Endothelial cell of umbilical vein (primary cell): Measurements from ENCODE around the gene TRPC1. TPM values are rescaled to one million over a fixed set of nuclear protein-coding genes. Genes with fewer than 3 reads are reported as not detected.

Source experiments
- BruUV-seq: library from RNA; stranded (reverse); fragments of 400-500 nt; replicated peaks from 2 replicates; lab custom pipeline; 2021; lab: Mats Ljungman, UMichigan
- CTCF ChIA-PET: fragments of 300-600, 350-600 bp; sonication (Branson Sonifier 250); formaldehyde crosslinking; loops from one replicate; lab custom pipeline; 2021; ENCODE audit warnings: antibody characterized with exemption, inconsistent platforms; lab: Charles Lee
- POLR2A ChIA-PET: fragments of 300-600, 350-600 bp; sonication (Branson Sonifier 250); formaldehyde crosslinking; loops from one replicate; lab custom pipeline; 2021; ENCODE audit warnings: antibody characterized with exemption, inconsistent platforms; lab: Charles Lee
- DNase-seq: peaks from one replicate; pipeline ENCODE4 v3.0.0-alpha.2; 2011; ENCODE audit warnings: low read depth, low spot score
- FAIRE-seq: peaks from 2 replicates; lab custom pipeline; 2011; peaks lifted over from hg19 to GRCh38; lab: Jason Lieb, UNC
- H2AFZ ChIP-seq: 2 replicates; pipeline ENCODE4 v1.6.0; 2012; ENCODE audit warnings: low read depth, low read length, control low read depth, inconsistent platforms
- H3K27ac ChIP-seq: 2 replicates; pipeline ENCODE4 v1.5.1; 2011; ENCODE audit warnings: low read depth, mild to moderate bottlenecking, control low read depth, low read length, moderate library complexity; ENCODE audit not compliant: insufficient read depth
- H3K27me3 ChIP-seq, 2 experiments: 2 replicates each; pipeline versions ENCODE4 v1.6.0 to v1.6.1; 2011; ENCODE audit warnings: low read length in 2 of 2, mixed read lengths in 1 of 2; ENCODE audit not compliant: control insufficient read depth in 2 of 2, insufficient read depth in 2 of 2
- H3K36me3 ChIP-seq, 2 experiments: 2 replicates in 1 of 2; 3 replicates in 1 of 2; pipeline ENCODE4 v1.5.1; 2011; ENCODE audit warnings: low read length in 2 of 2, mild to moderate bottlenecking in 1 of 2, moderate library complexity in 1 of 2; ENCODE audit not compliant: control insufficient read depth in 2 of 2, insufficient read depth in 2 of 2; ENCODE audit errors: extremely low read depth in 1 of 2
- H3K4me1 ChIP-seq: 3 replicates; pipeline ENCODE4 v1.5.1; 2011; ENCODE audit warnings: mild to moderate bottlenecking, low read length; ENCODE audit not compliant: control insufficient read depth, insufficient read depth; ENCODE audit errors: extremely low read depth
- H3K4me2 ChIP-seq: 2 replicates; pipeline ENCODE4 v1.6.1; 2011; ENCODE audit warnings: low read length, control low read depth, mixed read lengths; ENCODE audit not compliant: insufficient read depth
- H3K4me3 ChIP-seq, 3 experiments: fragments of 200-600 bp in 1 of 3; sonication (generic), shearing (Covaris generic) in 1 of 3; replicated peaks in 1 of 3; 2 replicates each; pipeline ENCODE4 v1.5.1; 2011 to 2016; ENCODE audit warnings: control low read depth in 3 of 3, low read length in 3 of 3, mild to moderate bottlenecking in 2 of 3, inconsistent platforms in 1 of 3, low read depth in 1 of 3, moderate library complexity in 1 of 3; ENCODE audit not compliant: insufficient read depth in 1 of 3
- H3K79me2 ChIP-seq: 2 replicates; pipeline ENCODE4 v1.6.0; 2012; ENCODE audit warnings: low read length, inconsistent platforms; ENCODE audit not compliant: control insufficient read depth, insufficient read depth
- H3K9ac ChIP-seq: replicated peaks from 2 replicates; pipeline ENCODE3; 2011; ENCODE audit warnings: low read length, control low read depth; ENCODE audit not compliant: insufficient read depth; ENCODE audit errors: extremely low read depth
- H3K9me1 ChIP-seq: replicated peaks from 3 replicates; pipeline ENCODE4 v1.6.0; 2011; ENCODE audit warnings: mild to moderate bottlenecking, low read length; ENCODE audit not compliant: control insufficient read depth, insufficient read depth; ENCODE audit errors: extremely low read depth
- H3K9me3 ChIP-seq: replicated peaks from 2 replicates; pipeline ENCODE4 v1.5.1; 2012; ENCODE audit warnings: low read length, inconsistent platforms; ENCODE audit not compliant: control insufficient read depth, insufficient read depth
- H4K20me1 ChIP-seq: replicated peaks from 2 replicates; pipeline ENCODE3; 2011; ENCODE audit warnings: mild to moderate bottlenecking, low read length; ENCODE audit not compliant: control insufficient read depth, insufficient read depth; ENCODE audit errors: extremely low read depth
- CTCF ChIP-seq, 2 donors: IDR thresholded peaks; 1 replicate in 1 of 2; 2 replicates in 1 of 2; pipeline ENCODE4 v1.5.1; 2011; ENCODE audit warnings: low read length in 2 of 2, mild to moderate bottlenecking in 2 of 2, moderate library complexity in 2 of 2, control low read depth in 1 of 2, inconsistent platforms in 1 of 2, low read depth in 1 of 2; ENCODE audit not compliant: insufficient read depth in 1 of 2; ENCODE audit errors: extremely low read depth in 1 of 2
- EZH2 ChIP-seq: IDR thresholded peaks from 2 replicates; pipeline ENCODE4 v1.6.1; 2012; ENCODE audit warnings: borderline replicate concordance, low read depth, mild to moderate bottlenecking, moderate library complexity, low read length, inconsistent platforms; ENCODE audit not compliant: severe bottlenecking
- FOS ChIP-seq: IDR thresholded peaks from 2 replicates; pipeline ENCODE4 v1.6.1; 2011; ENCODE audit warnings: mild to moderate bottlenecking, low read length, moderate library complexity, borderline replicate concordance; ENCODE audit not compliant: insufficient read depth
- GATA2 ChIP-seq: IDR thresholded peaks from 2 replicates; pipeline ENCODE4 v1.7.0; 2011; ENCODE audit warnings: low read depth, mild to moderate bottlenecking, moderate library complexity, mixed read lengths, low read length; ENCODE audit not compliant: insufficient read length, insufficient read depth
- JUN ChIP-seq: IDR thresholded peaks from 2 replicates; pipeline ENCODE4 v1.6.1; 2011; ENCODE audit warnings: borderline replicate concordance, low read depth; ENCODE audit not compliant: insufficient read length, insufficient read depth
- MYC ChIP-seq: IDR thresholded peaks from one replicate; pipeline ENCODE4 v1.6.1; 2011; ENCODE audit warnings: mild to moderate bottlenecking, low read depth, low read length
- POLR2A ChIP-seq: IDR thresholded peaks from 2 replicates; pipeline ENCODE4 v1.6.1; 2012; ENCODE audit warnings: low read depth, mild to moderate bottlenecking, control low read depth, low read length
- POLR2AphosphoS5 ChIP-seq: IDR thresholded peaks from 2 replicates; pipeline ENCODE4 v1.6.1; 2012; ENCODE audit warnings: low read depth, mild to moderate bottlenecking, control low read depth, low read length, moderate library complexity; ENCODE audit not compliant: insufficient read depth
- dilution Hi-C: fragments of 300-500 bp; cut with MboI; formaldehyde crosslinking; loops from one replicate; pipeline ENCODE4 v1.15.0; 2019; ENCODE audit warnings: low sequenced_read_pairs; ENCODE audit not compliant: extremely low pct_ligation_motif_present
- intact Hi-C: fragments of 100-400 bp; cut with micrococcal nuclease; formaldehyde crosslinking; loops from one replicate; pipeline ENCODE4 v1.10.0; 2022
- polyA plus RNA-seq, 4 experiments: library from polyadenylated mRNA; depleted of rRNA in 3 of 4; stranded (reverse) in 3 of 4; unstranded in 1 of 4; fragments of >200 nt; gene quantifications; 2 replicates each; pipeline versions ENCODE4 v1.2.1 to v1.2.3, GENCODE V29; 2011 to 2012; ENCODE audit warnings: missing spikeins in 1 of 4
- total RNA-seq: library from RNA; stranded (reverse); gene quantifications from 2 replicates; pipeline ENCODE4 v1.2.3, GENCODE V29; 2021

TRPC1 gene
- total and polyA plus RNA-seq, 2 donors (not counting 3 experiments of a cell fraction or from before 2014, with no cell fraction given) = 3.5 to 5.9 TPM

- Histone ChIP-seq H3K27me3 (no peaks in the 10 kb centered on the region), H3K9me1 (no peaks in the 10 kb centered on the region), H3K4me2 (no peak overlapping the region), H3K4me1 (no peaks in the 10 kb centered on the region), H2AFZ (no peak overlapping the region), H3K4me3 (no peak overlapping the region), H3K9ac (no peak overlapping the region), H3K27ac (no peak overlapping the region), H3K79me2 (no peaks in the 10 kb centered on the region), H3K9me3 (no peaks in the 10 kb centered on the region), H3K36me3 (no peaks in the 10 kb centered on the region), H4K20me1 (no peaks in the 10 kb centered on the region)
- dilution Hi-C loops = no loop called here
- no TSS peak for BruUV-seq
- POLR2A ChIA-PET = no interaction called here
- intact Hi-C loops = no loop called here
- FAIRE-seq (no peak), DNase-seq (no peak)
- CTCF ChIA-PET = no interaction called here
- TF ChIP-seq GATA2 (no peak), FOS (no peak), POLR2AphosphoS5 (no peak), POLR2A (no peak), CTCF (IDR thresholded peaks at IDR 0.05; ENCODE audit: extremely low read depth in 1 of 2, insufficient read depth in 1 of 2, low read depth in 1 of 2, low read length in 2 of 2) (no peak), JUN (no peak), MYC (no peak), EZH2 (no peak)
Measured at GRCh38 chr3:142801746-142802145, 77.9 kb downstream of the TRPC1 start.
